PFSK-1 (cell line): ENCODE results near the gene OPTC.

Experiments
- FOXP2 ChIP-seq: optimal IDR thresholded peaks from 2 replicates; pipeline ENCODE3; 2011; ENCODE audit warnings: borderline replicate concordance, control low read depth, inconsistent platforms; ENCODE audit not compliant: insufficient read depth; ENCODE audit errors: extremely low read length, extremely low read depth
- POLR2AphosphoS5 ChIP-seq: IDR thresholded peaks from 2 replicates; pipeline ENCODE4 v1.6.1; 2012; ENCODE audit warnings: low read depth, mild to moderate bottlenecking, control low read depth, low read length, moderate library complexity
- REST ChIP-seq, 2 experiments: IDR thresholded peaks; 2 replicates each; pipeline versions ENCODE4 v1.6.1 to v1.8.0; 2011 to 2012; ENCODE audit warnings: low read depth in 2 of 2, low read length in 2 of 2, control low read depth in 1 of 2, inconsistent platforms in 1 of 2, mild to moderate bottlenecking in 1 of 2, moderate library complexity in 1 of 2; ENCODE audit not compliant: insufficient read depth in 1 of 2
- SIN3A ChIP-seq: IDR thresholded peaks from 2 replicates; pipeline ENCODE4 v1.6.1; 2012; ENCODE audit warnings: mild to moderate bottlenecking, low read length, moderate library complexity, borderline replicate concordance; ENCODE audit not compliant: insufficient read depth
- TAF1 ChIP-seq: IDR thresholded peaks from 2 replicates; pipeline ENCODE4 v1.6.1; 2012; ENCODE audit warnings: low read length, control low read depth, borderline replicate concordance; ENCODE audit not compliant: insufficient read depth

Gene OPTC

GRCh38 chr1:203473781-203474305, 20.1 kb upstream of the OPTC start:
- TF ChIP-seq SIN3A, result no peak
- TF ChIP-seq REST (IDR thresholded peaks at IDR 0.05; ENCODE audit: insufficient read depth in 1 of 2, low read depth in 2 of 2, low read length in 2 of 2), result no peak
- TF ChIP-seq TAF1, result no peak
- no peak for TF ChIP-seq FOXP2
- no peak for TF ChIP-seq POLR2AphosphoS5

- TF ChIP-seq REST (IDR thresholded peaks at IDR 0.05; ENCODE audit: insufficient read depth in 1 of 2, low read depth in 2 of 2, low read length in 2 of 2), result no peak
- no peak for TF ChIP-seq SIN3A
Observed at GRCh38 chr1:203475012-203475981, 18.7 kb upstream of the OPTC start, which contains the start of gene PRELP. PRELP (plus strand) TSS chr1:203475806; CDS start chr1:203483185, 7,379 bp downstream.

GRCh38 chr1:203476216-203476814, 17.6 kb upstream of the OPTC start:
- TF ChIP-seq POLR2AphosphoS5 (no peak), TAF1 (no peak), REST (IDR thresholded peaks at IDR 0.05; ENCODE audit: insufficient read depth in 1 of 2, low read depth in 2 of 2, low read length in 2 of 2) (no peak), FOXP2 (no peak), SIN3A (no peak)

GRCh38 chr1:203477748-203478147, 16.2 kb upstream of the OPTC start:
- TF ChIP-seq REST (IDR thresholded peaks at IDR 0.05; ENCODE audit: insufficient read depth in 1 of 2, low read depth in 2 of 2, low read length in 2 of 2) (no peak), TAF1 (no peak)
